RPMI7951 (cell line): ENCODE measurements around the gene SLC2A4RG. TPM values are rescaled to one million over a fixed set of nuclear protein-coding genes. Genes with fewer than 3 reads are reported as not detected.

Experiments
- DNase-seq: peaks from one replicate; pipeline ENCODE4 v3.0.0-alpha.2; 2012; ENCODE audit warnings: low read depth
- total RNA-seq: library from RNA; depleted of rRNA; stranded (reverse); fragments of >200 nt; shearing (Covaris generic); gene quantifications from 2 replicates; pipeline ENCODE4 v1.2.3, GENCODE V29; 2014

Gene SLC2A4RG
- total RNA-seq, 1 experiment from 2014 or later: 29.3 TPM

DNA sequence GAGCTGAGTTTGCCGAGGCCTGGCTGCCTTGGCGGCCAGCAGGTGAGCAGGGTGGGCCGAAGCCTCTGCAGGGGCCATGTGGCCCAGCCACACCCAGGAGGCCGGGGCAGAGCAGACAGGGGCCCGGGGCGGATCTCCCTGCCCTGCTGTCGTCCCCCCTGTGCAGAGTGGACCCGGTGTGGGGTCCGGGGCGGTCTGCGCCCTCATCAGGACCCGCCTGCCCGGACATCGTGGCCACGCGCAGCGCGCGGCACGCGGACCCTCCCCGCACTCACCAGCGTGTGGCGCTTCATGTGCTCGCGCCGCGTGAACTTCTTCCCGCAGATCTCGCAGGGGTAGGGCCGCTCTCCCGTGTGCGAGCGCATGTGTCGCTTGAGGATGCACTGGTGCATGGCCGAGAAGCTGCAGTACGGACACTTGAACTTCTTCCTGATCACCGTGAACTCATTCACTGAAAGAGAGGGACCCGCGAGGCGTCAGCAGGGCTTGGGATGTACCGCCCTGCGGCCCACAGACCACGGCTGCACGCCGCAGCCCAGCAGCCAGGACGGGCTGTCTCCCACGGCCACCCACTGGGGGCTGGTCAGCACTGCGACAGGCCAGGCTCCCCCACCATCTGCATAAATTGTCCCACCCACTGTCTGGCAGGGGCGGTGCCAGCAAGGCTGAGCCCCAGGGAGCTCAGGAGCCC lies 13.0 kb downstream of the SLC2A4RG start:
- DNase-seq: no peak

DNA sequence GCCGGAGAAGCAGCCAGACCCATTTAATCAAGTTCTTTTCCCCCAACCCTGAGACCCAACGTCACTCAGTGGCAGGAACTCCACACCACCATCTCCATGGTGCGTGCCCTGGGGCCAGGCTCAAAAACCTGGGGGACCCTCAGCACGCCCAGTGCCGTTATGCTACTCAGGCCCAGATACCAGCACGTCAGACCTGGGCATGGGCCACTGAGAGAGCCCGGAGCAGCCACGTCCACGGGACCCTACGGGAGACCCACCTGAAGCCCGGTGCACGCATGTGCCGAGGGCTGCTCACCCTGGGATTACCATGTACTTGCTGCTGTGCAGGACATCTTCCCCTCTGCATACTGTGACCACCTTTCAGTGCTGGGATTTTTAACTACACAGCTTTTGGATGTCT lies 13.8 kb downstream of the SLC2A4RG start:
- DNase-seq: no peak

DNA sequence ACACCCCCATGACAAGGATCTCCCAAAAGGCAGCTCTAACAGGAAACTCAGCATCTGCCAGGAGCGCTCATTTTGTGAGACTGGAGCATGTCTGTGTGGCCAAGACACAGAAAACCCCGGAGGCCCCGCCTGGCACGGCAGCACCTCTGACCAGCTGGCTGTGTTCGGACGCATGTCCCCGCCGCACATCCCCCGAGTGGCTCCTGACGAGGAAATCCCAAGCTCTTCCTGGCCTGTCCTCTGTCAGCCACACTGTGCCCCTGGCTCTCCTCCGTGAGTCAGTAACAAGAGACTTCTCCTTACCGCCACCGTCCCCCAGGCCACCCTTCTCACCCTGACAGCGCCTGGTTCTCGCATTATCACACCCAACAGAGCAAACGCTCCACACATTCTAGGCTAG lies 14.4 kb downstream of the SLC2A4RG start:
- no peak for DNase-seq

DNA sequence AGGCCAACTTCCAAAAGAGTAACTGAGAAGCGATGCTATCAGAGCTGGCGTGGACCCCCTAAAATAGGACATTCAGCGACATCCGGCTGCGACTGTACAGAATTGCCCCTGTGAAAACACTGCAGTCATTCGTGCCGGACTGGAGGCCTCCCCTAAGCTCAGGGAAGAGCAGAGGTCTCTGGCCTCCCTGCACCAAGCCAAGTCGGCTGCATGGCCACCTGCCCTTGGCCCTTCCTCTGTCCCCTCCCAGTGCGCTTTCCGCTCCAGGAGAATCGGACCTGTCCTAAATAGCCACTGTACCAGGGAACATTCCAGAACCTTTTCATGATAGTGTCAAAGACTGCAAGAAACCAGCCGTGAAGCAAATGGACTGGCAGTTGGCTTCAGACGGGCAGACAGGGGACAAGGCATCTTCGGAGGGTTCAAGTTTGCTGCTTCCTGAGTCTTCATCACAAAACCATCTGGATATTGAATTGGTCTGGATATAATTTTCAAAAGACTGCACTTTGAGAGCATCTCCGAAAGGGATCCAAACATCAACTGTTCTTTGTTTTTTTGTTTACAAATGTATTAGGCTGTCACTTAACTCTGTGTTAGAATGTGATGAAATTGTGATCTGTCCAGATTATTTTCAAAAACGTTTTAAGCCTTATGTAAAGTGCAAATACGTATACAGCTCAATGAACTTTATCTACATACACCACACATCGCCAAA lies 16.5 kb downstream of the SLC2A4RG start:
- DNase-seq: no peak

DNA sequence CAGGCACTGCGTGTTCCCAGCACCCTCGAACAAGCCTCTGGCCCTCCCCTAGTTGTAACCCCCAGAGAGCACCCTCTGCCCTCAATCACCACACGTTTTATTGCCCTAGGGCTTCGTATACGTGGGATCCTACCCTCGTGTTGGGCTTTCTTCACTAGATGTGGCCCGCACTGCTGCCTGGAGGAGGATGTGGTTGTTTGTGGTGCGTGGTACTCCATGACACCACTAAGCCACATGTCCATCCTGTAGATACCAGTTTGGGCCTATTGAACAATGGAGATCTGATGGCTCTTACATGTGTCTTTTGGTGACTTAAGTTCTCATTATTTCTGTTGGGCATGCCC lies 17.0 kb downstream of the SLC2A4RG start:
- no peak for DNase-seq

DNA sequence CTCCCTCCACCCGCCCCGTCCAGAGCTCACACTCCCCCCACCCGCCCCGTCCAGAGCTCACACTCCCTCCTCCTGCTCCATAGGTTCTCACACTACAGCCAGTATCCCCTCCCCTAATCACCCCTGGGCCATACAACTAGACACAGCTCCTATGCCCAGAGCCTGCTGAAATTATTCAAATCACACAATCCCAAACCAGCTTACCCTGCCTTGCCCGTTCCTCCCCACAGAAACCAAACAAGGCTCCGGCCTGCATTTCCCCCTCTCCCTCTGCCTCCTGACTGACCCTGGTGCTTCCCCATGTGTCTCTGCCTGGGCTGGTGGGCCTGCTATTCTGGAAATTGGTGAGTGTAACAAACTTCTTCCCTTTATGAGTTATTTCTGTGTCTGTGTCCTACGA lies 18.6 kb downstream of the SLC2A4RG start:
- no peak for DNase-seq

DNA sequence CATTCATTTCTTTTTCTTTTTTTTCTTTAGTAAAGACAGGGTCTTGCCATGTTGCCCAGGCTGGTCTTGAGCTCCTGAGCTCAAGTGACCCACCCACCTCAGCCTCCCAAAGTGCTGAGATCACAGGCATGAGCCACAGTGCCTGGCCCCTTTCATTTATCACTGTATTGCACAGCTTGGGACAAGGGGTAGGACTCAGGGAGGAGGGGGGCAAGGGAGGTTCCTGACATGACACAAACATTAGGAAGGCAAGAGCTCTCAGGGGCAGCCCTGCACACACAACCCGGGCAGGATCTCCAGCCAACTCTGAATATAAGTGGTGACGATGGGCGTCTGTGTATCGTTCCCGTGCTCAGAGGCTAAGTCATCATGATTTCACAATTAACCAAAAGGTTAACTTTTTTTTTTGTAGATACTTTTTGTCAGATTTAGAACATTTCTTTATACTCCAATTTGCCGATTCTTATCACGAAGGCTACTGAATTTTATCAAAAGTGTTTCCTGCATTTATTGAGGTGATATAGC lies 19.9 kb downstream of the SLC2A4RG start:
- DNase-seq: no peak

DNA sequence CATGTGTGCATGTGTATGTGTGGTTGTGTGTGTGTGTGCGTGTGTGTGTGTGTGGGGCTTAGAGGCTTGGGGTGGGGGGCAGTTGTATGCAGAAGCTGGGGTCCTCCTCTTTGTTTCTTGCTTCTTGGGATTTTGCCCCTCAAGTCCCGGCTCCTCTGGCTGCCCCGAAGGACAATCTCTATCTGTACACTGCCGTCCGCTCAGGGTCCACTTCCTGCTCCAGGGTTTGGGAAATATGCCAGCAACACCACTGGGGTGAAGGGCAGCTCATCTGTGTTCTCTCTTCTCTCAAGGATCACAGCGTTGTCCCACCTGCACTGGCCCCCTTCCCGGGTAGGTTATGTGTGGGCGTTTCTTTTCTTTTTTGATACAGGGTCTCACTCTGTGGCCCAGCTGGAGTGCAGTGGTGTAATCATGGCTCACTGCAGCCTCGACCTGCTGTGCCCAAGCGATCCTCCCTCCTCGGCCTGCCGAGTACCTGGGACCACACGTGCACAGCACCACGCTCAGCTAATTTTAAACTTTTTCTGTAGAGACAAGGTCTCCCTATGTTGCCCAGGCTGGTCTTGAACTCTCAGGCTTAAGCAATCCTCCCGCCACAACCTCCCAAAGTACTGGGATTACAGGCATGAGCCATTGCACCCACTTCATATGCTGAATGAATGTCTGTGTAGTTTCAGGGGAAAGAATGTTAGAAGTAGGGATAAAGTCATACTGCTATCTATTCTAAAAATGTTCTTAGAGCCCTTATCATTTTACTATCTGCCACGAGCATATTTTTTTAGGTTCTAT lies 25.7 kb downstream of the SLC2A4RG start:
- DNase-seq: no peak

DNA sequence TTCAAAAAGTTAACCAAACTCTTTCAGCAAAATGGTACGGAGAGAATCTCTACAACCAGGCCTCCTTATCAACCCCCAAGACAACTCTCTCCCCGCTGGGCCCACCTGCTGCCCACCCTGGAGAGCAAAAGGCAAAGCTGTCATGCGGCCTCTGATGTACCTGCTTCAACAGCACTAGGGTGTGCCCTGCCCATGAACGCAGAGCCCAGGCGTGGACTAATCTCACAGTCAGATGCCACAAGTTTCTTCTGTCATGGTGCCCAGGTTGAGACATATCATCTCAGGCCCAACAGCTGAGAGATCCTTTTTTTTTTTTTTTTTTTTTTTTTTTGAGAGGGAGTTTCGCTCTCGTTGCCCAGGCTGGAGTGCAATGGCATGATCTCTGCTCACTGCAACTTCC lies 26.3 kb downstream of the SLC2A4RG start:
- DNase-seq: no peak

DNA sequence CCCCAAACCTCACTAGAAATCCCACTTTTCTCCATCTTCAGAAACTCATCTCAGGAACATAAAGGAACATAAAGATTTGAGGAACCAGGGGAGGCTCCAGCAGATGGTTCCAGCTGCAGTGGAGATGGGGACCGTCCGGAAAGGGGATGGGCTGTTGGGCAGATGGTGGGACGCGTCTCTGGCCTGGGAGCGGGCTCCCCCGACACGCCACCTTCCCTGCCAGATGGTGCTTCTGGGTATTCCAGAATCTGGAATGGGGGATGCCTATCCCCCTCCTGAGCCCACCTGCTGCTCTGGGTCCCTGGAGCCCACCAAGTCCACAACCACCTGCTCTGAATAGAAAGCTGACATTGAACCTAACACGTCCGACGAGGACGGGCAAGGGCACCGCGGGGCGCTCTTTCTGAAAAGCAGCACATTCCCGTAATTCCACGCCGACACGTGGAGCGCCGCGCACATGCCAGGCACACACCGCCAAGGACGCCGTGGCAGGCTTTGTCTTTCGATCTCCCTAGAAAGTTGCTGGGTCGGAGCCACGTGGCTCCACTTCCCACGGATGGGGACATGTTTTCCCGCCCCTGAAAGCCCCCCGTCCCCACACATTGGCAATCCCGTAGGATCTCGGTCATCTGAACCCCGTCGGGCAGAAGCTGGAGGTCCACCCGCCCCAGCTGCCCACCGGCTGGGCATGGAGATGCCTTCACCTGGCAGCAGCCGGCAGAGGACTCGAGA lies 27.3 kb downstream of the SLC2A4RG start:
- DNase-seq: no peak

DNA sequence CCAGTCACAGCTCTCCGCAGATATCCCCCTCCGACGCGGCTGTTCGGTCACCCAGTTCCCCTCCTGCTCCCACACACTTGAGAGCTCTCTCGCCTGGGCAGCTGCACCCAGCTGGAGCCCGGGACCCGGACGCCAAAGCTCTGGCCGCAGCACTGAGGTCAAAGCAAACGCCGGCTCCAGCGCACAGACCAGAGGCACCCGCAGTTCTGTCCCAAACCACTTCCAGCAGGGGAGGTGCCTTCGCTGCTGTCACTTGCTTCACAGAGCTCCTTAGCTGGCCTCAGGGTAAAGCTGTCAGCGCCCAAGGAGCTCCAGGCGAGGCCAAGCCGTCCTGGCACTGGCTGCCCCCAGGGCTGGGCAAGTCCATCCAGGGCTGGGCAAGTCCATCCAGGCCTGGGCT lies 27.9 kb downstream of the SLC2A4RG start:
- DNase-seq: no peak

DNA sequence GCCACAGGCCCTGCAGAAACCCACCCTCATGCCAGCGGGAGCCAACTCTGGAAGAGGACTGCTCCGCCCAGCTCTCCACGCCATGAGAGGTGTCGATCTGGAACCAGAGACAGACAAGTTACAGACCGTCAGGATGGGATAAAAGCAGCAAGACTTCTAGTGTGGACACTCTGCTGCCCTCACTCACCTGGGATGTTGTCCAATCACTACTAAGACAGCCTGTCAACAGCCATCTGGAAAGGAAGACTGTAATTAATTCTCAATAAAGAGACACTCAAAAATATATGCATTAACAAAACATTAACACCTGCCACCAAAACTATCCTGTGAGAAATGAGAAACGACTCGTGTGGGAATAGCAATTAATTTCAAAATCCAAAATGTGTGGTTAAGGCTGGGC lies 28.3 kb downstream of the SLC2A4RG start:
- no peak for DNase-seq

DNA sequence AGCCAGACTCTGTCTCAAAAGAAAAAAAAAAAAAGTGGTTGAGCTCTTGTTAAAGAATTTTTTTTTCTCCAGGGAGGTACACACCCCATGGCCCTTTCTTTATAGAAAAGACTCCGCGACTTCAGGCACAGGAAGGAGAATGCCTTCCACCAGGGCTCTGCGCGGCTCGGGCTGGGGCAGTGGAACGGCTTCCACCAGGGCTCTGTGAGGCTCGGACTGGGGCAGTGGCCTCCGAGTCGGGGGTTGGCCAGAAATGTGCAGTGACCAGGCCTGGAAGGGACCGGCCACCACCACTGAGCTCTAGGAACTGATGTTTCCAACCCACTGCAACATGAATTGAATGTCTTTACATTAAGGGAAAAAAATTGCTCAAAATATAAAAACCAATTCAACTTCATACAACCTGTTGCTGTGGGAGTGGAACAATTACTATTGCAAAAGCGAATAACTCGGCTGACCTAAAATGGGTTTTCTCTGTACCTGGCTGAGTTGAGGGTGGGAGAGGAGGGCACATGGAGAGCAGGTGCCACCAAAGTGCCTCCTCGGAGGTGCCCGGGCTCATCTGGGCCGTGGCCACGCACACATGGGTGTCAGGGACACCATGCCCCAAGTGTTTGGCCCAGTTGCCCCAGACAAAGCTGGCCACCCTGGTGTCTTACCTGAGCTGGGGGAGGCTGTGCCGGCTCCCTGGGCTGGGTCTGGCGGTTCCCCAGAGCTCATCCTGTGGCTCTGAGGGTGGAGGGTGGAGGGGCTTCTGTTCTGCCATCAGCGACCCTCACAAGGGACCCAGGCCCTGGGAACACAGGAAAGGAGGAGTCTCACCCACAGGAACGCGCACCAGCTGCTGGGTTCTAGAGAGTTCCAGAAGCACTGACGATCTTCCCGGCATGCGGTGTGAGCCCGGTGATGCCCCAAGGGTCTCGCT lies 29.3 kb downstream of the SLC2A4RG start:
- DNase-seq: no peak

DNA sequence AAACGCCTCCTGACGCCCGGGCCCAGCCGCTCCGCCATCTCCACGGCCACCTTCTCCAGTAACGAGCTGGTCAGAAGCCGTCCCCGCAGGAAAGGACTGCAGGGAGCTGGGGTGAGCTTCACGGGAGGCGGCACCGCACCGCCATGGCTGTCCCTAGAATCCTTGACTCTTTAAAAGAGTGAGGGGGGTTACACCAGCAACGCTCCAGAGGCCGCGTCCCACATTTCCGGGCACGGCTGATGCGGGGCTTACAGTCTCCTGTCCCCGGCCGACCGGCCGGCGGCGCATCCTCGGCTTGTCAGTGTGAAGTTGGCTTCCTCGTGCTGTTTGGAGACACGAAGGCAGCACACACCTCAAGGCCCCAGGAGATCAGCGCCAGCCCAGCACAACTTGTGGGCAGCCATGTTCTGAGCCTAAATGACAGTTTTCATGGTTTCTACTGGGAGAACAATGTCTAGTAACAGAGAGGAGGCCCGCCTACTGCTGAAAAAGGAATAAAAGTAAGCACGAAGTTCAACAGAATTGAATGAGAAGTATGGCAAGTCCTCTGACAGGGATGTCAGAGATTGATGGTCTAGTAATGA lies 30.4 kb downstream of the SLC2A4RG start:
- DNase-seq: no peak

DNA sequence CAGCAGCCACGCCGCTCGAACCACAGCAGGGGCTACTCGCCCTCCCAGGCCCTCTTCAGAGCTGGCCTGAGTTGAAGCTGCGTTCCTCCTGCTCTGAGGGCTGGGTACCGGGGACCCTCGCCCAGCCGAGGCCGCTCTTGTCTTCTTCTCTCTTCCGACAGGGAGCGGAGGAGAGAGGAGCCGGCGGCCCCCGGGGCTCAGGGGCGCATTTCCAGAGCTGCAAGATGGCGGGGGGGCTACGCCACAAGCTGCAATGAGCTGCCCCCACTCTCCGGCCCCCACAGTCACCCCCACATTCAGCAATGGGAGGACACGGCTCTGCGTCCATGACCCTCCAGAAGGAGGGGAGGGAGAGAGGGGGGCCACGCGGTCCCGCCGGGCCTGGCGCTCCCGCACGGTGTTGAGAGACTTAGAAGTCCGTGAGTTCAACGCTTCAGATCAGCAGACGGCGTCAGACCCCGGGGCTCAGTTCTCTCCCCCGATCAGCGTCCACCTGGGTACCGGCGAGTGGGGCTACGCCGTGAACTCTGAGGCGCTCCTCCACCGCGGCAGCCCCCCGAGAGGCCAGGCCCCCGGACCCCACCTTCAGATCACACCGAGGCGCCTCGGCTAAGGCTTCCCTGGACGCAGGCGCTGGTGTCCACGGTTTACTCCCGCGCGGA lies 31.6 kb downstream of the SLC2A4RG start:
- no peak for DNase-seq

DNA sequence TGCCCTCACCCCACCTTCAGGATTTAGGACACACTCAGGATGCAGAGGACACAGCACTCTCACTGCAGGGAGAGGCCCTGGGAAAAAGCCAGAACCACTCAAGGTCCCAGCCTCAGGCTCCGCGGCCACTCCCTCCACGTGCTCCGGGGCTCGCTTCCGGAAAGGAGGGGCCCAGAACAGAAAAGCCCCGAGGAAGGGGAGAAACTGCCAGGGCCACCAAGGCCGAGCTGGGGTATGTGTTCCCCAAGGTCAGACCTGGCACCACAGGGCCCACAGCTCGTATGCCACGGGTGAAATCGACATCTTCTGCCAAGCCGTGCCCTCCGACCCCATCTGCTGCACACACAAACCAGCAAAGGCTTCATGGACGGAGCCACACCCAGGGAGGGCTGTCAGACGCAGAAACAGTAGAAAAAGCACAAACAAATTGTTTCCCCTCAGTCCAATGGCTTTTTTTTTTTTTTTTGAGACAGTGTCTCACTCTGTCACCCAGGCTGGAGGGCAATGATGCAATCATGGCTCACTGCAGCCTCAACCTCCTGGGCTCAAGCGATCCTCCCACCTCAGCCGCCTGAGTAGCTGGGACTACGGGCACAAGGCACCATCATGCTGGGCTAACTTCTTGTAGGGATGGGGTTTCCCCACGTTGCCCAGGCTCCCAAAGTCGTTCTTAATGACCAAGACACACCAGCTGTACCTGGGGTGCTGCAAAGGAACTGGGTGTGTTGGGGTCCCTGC lies 33.4 kb downstream of the SLC2A4RG start:
- DNase-seq: peak; percentile 62

DNA sequence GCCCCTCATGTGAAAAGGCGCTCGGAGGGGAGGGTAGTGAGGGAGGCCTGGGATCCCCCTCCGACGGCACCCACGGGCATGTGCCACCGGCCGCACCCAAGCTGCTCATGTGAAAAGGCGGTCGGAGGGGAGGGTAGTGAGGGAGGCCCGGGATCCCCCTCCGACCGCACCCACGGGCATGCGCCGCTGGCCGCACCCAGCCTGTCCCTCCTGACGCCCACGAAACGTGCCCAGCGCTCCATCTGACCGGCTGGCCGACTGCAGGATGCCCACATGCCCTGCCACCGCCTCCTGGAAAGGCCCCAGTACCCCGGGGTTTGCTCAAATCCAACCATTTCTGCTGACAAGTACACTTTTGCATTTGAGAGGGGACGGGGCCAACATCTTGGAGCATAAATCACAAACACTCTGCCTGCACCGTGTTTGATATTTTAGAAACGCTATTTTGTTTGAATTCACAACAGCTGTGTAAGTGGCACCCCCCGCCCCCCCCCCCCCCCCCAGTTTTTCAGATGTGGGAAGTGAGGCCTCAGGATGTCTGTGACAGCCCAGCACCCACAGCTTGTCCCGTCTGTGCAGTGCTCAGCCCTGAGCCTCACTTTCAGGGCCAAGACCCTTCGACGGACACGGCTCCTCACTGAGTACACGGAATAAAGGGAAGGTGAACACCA lies 34.1 kb downstream of the SLC2A4RG start:
- DNase-seq: no peak

DNA sequence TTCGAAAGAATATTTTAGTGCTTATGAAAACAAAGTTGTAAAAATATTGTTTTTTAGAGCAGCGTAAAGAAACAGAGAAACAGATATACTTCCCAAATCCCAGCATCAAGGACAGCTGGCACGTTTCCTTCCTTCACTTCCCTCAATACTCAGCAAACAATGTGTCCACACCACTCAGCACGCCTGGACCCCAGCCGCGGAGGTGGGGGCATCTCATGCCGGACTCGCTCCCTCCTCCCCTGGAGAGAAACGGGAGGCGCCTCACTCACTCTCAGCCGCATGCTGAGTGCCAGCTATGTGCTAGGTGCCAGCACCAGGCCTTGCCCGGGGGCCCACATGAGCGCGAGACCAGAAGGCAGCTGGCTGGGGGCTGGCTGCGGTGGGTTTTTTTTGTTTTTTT lies 34.7 kb downstream of the SLC2A4RG start:
- DNase-seq: no peak
